K562 (cell line): Measurements from ENCODE around the gene ENTPD8. TPM values are rescaled to one million over a fixed set of nuclear protein-coding genes. Genes with fewer than 3 reads are reported as not detected.

Experiments
- CEBPZ ChIP-seq: fragments of 150-350 bp; IDR thresholded peaks from 2 replicates; pipeline ENCODE4 v1.6.1; 2014; ENCODE audit warnings: low read depth, mild to moderate bottlenecking, low read length, borderline replicate concordance
- HDGF ChIP-seq: fragments of 450-650 bp; IDR thresholded peaks from 2 replicates; pipeline ENCODE4 v1.6.1; 2016
- PML ChIP-seq: IDR thresholded peaks from 2 replicates; pipeline ENCODE4 v1.6.1; 2012; ENCODE audit warnings: low read length, inconsistent platforms
- SLC30A9 ChIP-seq: fragments of 250-450 bp; sonication (Bioruptor Pico); IDR thresholded peaks from 2 replicates; pipeline ENCODE4 v1.8.0; 2022; ENCODE audit warnings: mild to moderate bottlenecking, moderate library complexity
- ZNF277 ChIP-seq: fragments of 250-450 bp; sonication (Bioruptor Pico); IDR thresholded peaks from 2 replicates; pipeline ENCODE4 v1.8.0; 2022; ENCODE audit warnings: inconsistent platforms, mild to moderate bottlenecking, moderate library complexity, borderline replicate concordance
- polyA plus RNA-seq, 8 experiments: library from polyadenylated mRNA; depleted of rRNA in 4 of 8; stranded (reverse) in 5 of 8; unstranded in 3 of 8; fragments of >200 nt; fragmentation: Nextera tagmentation in 2 of 8; fragmentation: Illumina TruSeq in 1 of 8; extraction: Ambion mirVana in 2 of 8; extraction: Trizol in 1 of 8; gene quantifications; 2 replicates each; pipeline versions ENCODE4 v1.2.1 to v1.2.3, GENCODE V29; 2011 to 2014; ENCODE audit warnings: inconsistent platforms in 1 of 8, missing spikeins in 1 of 8
- total RNA-seq, 7 experiments: library from RNA; depleted of rRNA in 6 of 7; stranded (reverse); fragments of >200 nt in 6 of 7; fragmentation: Illumina TruSeq in 2 of 7; extraction: Trizol in 2 of 7; gene quantifications; 2 replicates each; pipeline versions ENCODE4 v1.2.1 to v1.2.3, GENCODE V29; 2011 to 2021; ENCODE audit warnings: low replicate concordance in 1 of 7

The ENTPD8 gene
- total and polyA plus RNA-seq, 9 of the 15 experiments (the other 6 are each of a cell fraction or from before 2014, with no cell fraction given), result 0.06 to 0.27 (median 0.19) TPM; not detected in 5

- TF ChIP-seq CEBPZ (no peak), SLC30A9 (no peak), HDGF (no peak), ZNF277 (CRISPR knock-in tag) (no peak), PML (no peak)
Observed at GRCh38 chr9:137408651-137409405, 32.3 kb downstream of the ENTPD8 start (continued).
